Activated CD8-positive, alpha-beta memory T cell treated with anti-CD3 and anti-CD28 coated beads, Interleukin-2, amount 50 U/mL, for 1 hour (primary cell): ENCODE data around the gene NAXE.
"Not testable (repeated sequence)": the region's sequence is repeated elsewhere in the genome, so short reads cannot be mapped to it uniquely, and the experiment has no call there.

Experiments used
- DNase-seq: peaks from one replicate; pipeline ENCODE4 v3.0.0-alpha.2; 2020; ENCODE audit errors: extremely low read depth

Gene NAXE

DNA sequence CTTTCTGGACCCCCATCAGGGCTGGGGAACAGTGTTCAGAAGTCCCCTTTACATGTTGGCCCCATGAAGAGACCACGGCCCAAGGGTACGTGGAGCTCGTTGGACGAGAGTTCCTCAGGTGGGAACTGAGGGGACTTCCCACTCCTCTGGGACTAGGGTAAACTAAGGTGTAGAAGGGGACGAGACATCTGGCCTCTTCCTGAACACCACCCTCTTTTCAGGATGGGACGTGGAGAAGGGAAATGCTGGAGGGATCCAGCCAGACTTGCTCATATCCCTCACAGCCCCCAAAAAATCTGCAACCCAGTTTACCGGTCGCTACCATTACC lies 2.0 kb downstream of the NAXE start:
- no peak for DNase-seq

DNA sequence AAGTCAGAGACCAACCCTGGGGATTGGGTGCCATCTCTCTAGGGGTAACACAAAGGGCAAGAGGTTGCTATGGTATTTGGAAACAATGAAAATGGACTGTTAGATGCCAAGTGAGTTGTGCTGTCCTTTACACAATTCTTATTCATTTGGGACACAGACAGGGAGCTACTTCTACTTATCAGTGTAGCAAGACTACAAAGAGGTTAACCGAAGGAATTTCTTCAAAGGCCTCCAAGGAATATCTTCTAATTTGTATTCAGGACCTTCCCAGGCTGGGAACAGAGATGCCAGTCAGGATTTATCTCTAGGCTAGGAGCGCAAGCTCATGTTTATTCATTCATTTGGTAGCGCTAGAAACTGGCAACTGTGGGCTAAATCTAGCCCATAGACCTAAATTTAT lies 2.6 kb downstream of the NAXE start:
- no peak for DNase-seq

DNA sequence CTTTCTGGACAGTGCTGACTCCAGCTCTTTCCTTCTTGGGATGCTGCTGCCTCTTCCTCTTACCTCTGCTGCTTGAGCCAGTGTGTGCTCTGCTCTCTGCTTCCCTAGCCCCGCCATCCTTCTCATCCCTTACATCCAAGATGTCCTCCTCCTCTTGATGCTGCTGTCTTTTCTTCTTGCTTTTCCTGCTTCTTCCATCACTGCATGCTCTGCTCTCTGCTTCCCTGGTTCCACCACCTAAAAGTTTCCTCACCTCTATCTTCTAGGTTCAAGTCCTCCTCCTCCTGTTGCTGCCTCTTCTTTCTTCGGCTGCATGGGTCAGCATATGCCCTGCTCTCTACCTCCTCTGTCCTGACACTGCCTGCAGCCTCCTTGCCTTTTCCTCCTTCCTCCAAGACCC lies 3.4 kb downstream of the NAXE start:
- no peak for DNase-seq

DNA sequence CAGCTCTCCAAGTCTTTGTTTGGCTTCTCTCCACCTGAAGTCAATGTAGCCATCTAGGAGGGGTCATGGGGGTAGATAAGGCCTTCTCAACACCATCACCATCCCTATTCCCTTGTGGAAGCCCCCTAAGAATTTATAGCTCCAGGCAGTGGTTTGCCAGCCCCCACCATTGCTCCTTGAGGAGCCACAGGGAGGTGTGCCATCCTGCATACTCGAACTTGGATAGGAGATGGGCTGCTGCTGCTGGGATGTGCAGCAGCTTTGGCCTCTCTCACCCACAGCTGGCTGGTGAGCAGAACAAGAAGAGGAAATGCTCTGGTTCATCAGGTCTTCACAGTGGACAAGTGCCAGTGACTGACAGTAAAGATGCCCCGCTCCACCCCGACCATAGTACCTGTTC lies 4.8 kb downstream of the NAXE start:
- no peak for DNase-seq

DNA sequence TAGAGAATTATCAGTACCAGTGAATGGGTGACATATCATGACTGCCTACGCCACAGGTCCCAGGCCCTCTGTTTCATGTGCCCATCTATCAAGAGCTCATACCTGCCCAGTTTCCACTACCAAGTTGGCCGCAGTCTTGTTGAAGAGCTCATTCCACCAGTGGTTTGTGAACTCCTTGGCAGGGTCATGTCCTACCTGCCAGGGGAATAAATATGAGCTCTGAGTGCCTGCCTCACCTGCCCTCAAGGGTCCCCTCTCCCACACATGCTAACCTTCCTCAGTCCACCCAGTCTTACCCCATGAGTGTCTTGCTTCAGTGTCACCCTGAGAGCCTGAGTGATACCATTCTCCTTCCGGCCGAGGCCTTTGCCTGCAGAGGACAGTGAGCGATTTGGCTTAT lies 6.5 kb downstream of the NAXE start:
- no peak for DNase-seq

DNA sequence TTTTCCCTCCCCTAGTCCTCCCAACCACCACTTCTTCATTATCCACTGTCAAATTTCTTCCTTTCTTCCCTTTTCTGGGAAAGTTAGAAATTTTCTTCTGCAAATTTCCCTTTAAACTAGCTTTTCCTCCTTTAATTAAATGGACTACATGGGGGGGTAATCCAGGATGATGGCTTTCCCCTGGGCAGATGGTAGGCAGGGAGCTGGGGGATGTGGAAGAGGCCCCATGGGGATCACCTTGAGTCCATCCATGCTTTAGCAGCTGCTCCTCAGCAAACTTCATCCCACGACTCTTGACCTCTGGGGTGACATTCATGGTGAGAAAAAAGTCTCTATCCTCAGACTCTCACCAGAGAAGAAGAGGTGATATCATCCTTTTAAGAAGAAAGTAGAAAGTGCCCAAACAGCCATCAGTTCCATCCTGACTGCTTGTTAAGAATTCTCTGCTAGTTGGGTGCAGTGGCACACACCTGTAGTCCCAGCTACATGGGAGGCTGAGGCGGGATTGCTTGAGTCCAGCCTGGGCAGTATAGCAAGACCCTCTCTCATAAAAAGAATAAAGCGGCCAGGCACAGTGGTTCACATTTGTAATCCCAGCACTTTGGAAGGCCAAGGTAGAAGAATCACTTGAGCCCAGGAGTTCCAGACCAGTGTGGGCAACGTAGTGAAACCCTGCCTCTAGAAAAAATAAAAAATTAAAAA lies 7.3 kb downstream of the NAXE start:
- DNase-seq, result no peak

DNA sequence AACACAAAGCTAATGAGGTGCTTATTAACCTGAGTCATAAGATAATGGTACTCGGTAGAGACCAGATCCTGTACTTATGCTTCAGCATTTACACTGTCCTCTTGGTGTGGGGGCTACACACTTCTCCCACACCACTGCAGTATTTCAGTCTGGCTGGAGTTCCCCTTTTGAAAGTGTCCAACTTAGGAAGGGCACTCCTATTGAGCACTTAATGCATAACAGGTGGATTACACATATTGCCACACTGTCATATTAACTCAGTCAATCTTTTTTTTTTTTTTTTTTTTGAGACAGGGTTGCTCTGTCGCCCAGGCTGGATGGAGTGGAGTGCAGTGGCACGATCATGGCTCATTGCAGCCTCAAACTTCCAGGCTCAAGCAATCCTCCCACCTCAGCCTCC lies 8.2 kb downstream of the NAXE start:
- no peak for DNase-seq

DNA sequence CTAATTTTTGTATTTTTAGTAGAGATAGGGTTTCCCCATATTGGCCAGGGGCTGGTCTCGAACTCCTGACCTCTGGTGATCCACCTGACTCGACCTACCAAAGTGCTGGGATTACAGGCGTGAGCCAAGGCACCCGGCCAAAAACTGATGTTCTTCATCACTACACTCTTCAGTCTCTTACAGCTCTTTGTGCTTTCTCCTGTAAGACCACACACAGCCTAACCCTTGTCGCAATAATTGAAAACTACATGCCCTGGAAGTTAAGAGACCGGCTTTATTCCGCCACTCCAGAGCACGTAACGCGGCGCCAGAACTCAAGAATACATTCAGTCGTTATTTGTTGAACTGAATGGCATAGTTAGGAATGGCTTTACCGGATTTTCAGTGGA lies 9.2 kb downstream of the NAXE start:
- no peak for DNase-seq

DNA sequence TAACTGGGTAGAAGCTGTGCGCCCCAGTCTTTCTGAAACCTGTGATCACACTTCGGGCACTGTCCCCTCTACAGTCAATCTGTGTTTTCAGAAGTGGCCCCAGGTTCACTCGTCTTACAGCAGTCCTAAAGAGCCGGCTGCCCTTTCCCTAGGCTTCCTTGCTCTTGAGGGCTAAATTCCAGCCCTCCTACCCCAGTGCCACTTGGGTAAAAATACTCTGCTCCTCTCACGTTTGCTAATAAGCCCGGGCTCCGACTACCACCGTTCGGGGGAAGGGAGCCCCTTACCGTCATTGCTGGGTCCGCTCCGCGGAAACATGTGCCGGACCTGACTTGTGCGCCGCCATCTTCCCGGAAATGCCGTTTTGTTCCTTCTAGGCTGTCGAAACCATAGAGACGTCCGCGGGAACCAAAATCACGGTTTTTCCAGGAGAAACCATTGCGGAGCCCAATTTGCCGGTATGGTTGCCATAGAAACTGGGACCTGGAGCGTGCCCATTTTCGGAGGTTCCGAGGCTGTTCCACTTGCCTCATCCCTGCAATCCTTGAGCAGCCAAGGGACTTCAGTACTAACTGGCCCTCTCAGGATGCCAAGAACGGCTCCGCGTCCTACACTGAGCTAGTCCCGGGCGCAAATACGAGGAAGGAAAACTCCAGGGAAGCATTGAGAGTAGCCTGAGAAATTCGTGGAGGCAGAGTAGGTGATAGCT lies 9.7 kb downstream of the NAXE start, which contains the start of gene GPATCH4:
Gene GPATCH4, minus strand, starts transcription at position 358 of the 709 bp plus-strand sequence.
- peak; percentile 38 for DNase-seq

DNA sequence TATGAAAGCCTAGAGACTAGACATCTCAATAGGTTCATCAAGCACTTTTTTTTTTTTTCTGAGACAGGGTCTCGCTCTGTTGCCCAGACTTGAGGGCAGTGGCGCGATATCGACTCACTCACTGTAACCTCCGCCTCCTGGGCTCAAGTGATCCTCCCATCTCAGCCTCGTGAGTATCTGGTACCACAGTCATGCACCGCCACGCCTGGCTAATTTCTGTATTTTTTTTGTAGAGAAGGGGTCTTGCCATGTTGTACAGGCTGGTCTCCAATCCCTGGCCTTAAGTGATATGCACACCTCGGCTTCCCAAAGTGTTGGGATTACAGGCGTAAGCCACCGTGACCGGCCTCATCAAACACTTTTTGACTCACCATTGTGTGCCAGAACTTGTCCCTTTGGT lies 10.3 kb downstream of the NAXE start:
- DNase-seq, result no peak

DNA sequence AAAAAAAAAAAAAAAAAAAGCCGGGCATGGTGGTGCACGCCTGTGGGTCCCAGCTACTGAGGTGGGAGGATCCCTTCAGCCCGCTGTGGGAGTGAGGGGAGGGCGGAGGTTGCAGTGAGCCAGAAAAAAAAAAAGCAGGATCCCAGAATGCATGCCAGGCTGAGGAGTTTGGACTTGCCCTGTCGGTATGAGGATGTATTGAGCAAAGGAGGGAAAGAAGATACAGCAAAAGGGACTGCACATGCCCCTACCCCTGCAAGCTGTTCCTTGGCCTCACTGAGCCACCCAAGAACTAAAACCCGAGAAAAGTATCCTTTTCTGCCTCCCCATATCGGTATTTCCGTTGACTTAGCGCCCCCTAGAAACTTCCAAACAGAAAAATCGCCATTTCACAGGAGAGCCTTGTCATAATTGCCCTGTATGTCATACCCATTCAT lies 11.0 kb downstream of the NAXE start:
- no peak for DNase-seq

DNA sequence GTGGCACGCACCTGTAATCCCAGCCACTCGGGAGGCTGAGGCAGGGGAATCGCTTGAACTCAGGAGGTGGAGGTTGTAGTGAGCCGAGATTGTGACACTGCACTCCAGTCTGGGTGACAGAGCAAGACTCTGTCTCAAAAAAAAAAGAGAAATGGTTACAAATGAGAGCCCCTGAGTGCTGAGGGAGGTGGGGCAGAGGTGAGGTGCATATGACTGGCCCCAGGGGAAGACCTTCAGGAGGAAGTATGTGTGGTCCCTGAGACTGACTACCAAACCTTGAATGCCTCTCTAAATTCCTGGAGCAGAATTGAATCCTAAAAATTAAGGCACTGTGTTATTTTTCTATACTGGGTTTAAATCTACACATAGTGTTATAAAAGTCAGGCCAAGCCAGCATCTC lies 15.8 kb downstream of the NAXE start:
- DNase-seq, result not testable (repeated sequence)

DNA sequence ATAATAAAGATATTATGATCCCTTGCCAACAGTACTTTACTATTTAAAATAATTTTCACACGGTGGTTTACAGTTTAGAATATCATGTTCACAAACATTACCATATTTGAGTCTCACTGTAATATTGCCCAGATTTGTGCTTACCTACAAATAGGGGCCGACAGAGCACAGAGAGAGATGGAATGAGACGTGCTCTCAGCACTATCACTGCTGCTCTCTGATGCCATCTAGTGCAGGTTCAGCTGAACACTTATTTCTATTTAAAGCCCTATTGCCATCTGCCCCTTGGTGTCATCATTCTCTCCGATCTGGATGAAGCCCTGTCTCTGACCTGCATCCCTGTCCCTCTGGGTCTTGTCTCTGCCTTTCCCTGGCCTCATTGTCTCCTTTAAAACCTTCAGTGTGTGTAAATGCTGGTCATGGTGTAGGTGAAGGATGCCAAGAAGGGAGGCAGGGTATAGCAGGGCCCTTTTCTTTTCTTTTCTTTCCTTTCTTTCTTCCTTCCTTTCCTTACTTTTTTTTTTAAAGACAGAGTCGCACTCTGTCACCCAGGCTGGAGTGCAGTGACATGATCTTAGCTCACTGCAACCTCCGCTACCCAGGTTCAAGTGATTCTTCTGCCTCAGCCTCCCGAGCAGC lies 16.6 kb downstream of the NAXE start:
- peak; percentile 42 for DNase-seq

DNA sequence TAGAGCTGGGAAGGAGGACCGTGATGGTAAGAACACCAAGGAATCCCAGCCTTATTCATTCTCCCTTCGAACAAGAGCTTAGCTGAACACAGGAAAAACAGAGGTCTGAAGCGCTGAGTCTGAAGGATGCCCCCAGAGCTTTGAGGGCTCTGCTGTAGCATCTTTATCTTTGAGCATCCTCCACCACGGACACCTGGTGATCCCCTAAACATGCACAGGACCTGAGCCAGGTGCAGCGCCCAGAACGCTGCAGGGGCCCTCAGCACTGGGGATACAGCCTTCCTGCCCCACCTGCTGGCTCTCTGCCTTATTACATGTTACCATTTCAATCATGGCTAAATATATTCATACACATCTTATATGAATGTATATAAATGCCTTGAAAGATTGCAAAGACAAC lies 17.4 kb downstream of the NAXE start:
- no peak for DNase-seq

DNA sequence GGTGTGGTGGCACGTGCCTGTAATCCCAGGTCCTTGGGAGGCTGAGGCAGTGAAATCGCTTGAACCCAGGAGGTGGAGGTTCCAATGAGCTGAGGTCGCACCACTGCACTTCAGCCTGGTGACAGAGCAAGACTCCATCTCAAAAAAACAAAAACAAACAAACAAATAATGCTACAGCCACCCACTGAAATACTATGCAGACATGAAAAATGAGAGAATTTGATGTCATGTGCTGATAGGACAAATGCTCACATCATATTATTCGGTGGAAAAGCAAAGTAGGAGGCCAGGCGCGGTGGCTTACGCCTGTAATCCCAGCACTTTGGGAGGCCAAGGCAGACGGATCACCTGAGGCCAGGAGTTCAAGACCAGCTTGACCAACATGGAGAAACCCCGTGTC lies 18.5 kb downstream of the NAXE start:
- not testable (repeated sequence) for DNase-seq

DNA sequence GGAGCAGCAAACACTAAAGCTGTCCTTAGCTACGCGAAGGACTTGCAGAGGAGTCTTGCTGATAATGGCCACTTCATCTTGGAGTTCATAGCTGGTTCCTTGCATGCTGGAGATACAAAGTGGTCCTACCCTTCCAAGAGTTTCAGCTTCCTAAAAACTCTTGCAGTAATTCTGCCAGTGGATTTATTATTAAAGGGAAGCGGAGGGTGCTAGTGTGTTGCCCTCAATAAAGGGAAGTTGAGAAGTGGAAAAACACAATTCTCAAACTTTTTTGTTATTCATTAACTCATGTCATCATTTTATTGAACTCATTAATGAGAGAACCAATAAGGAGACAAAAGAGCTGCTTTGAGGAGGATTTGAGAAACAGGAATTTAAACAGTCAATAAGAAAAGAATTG lies 21.1 kb downstream of the NAXE start:
- no peak for DNase-seq

DNA sequence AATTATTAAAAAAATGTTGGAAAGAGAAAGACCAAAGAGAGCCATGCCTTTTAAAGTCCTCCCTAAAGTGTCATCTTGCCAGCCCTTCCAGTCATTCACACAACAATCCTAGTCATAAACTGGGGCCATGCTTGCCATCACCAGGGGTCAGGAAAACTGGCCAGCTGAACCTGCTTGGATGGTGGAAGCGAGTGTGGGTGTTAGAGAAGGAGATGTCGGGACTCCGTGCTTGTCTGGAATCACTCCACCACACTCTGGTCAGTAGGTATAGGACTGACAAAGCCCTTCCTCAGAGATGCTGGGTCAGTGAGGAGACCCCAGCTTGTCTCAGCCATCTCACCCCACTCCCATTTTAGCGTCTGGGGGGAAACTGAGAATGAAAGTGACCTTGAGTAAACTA lies 24.4 kb downstream of the NAXE start:
- no peak for DNase-seq

DNA sequence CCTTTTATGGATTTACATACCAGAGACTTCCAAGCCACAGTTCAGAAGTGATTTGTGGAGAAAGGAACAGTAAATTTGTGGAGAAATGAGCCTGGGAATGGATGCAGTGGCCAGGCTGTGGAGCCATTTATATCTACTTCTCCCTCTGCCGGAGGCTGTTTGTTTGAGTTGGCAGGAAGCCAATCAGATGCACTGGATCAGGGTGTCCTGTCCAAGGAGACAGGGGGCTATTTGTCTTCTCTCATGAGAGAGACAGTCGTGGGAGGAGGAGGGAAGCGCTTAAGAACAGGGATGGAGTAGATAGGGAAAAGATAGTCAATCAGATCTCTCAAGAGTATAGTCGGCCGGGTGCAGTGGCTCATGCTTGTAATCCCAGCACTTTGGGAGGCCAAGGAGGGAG lies 24.9 kb downstream of the NAXE start:
- DNase-seq, result no peak

DNA sequence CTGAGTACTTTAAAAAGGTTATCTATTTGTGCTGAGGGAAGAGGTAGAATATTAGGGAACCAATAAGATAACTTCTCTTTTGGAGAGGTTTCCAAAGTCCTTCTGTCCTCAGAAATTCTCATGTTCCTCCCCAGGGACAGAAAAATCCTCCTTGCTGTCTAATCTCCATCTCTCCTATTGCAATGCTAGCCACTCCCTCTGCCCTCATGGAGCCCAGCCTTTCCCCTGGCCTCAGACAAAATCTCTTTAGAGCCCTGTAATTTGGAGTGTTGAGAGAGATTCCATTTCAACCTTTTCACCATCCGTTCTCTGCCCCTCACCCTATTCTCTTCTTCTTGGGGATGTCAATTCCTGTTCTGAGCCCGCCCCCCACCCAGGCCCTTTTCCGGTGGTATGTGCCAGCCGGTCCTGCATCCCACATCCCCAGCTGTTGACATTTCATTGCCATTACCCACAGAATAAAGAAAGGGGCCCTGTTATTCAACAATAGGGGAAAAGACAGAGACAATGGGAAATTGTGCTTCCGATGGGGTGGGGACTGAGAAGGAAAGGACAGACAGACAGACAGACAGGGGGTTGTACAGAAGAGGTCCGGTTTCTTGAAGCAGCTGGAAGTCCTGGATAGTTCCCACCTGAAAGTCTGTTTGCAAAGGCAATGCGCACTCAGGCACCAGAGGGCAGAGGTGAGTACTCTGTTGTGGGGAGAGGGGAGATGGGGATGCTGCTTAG lies 27.4 kb downstream of the NAXE start, which contains the start of gene HAPLN2:
Gene HAPLN2, plus strand, starts transcription at position 563 of the 729 bp plus-strand sequence. CDS start 4,076 bp downstream, outside the sequence.
- no peak for DNase-seq

DNA sequence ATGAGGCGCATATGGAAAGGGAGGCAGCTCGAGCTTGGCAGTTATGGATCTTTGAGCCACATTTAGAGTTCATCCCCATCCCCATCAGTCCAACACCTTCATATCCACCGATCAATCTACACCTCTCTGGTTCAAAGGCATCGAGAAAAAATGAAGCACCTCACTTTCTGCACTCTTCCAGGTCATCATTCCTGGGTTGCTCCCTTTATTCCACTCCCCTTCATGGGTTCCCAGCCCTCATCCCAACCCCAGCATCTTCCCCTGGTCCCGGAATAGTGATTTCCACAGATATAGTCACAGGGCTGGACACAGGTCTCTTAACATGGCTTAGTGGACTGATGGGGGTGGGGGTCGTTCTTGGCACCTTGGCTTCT lies 28.0 kb downstream of the NAXE start:
- no peak for DNase-seq

DNA sequence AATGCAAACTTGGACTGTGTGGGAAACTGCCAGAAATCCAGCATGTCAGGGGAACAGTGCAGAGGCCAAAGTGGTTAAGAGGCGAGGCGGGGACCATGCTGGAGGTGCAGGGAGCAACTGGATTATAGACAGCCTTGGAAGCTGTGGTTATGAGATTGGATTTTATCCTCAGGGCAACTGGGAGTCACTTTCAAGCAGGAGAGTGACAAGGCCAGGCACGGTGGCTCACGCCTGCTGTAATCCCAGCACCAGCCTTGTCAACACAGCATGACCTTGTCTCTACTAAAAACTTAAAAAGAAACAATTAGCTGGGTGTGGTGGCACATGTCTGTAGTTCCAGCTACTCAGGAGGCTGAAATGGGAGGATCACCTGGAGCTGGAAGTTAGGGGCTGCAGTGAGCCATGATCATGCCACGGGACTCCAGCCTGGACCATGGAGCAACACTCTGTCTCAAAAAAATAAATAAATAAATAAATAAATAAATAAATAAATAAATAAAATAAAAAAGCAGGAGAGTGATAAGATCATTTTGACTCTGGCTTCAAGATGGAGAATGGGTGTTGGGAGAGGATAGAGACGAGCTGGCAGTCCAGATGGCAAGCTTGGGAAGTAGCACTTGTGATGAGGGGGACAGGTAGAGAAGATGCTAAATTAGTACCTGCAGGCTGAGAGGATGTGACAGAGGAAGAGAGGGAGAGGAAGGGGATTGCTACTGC lies 31.2 kb downstream of the NAXE start:
- DNase-seq, result no peak
